OCI-LY1 (cell line): ENCODE data around the gene RGS7.

Experiments
- CTCF ChIP-seq: fragments of 200-600 bp; sonication (generic), shearing (Covaris generic); IDR thresholded peaks from 2 replicates; pipeline ENCODE4 v1.5.1; 2017; ENCODE audit warnings: mild to moderate bottlenecking, antibody characterized with exemption, low read length, moderate library complexity, mixed read lengths
- EZH2 ChIP-seq: fragments of 200-600 bp; sonication (generic), shearing (Covaris generic); IDR thresholded peaks from 2 replicates; pipeline ENCODE4 v1.8.0; 2017; ENCODE audit warnings: borderline replicate concordance, mixed run types, mild to moderate bottlenecking, antibody characterized with exemption, low read length, moderate library complexity, mixed read lengths

- no peak for TF ChIP-seq CTCF
- no peak for TF ChIP-seq EZH2
These were observed 270.3 kb downstream of the RGS7 start for GRCh38 chr1:241086686-241087085.
